HL-60 (cell line): ENCODE measurements around the gene CACNA1D.

Experiments
- DNase-seq, 2 experiments: peaks; one replicate each; pipeline ENCODE4 v3.0.0-alpha.2; 2010 to 2020; ENCODE audit warnings: low read depth in 1 of 2, low spot score in 1 of 2
- H3K27ac ChIP-seq: fragments of 250-450 bp; sonication (Bioruptor Pico); replicated peaks from 2 replicates; pipeline ENCODE4 v1.5.1; 2020; ENCODE audit warnings: mild to moderate bottlenecking, moderate library complexity
- H3K27me3 ChIP-seq: fragments of 250-450 bp; sonication (Bioruptor Pico); 2 replicates; pipeline ENCODE4 v1.5.1; 2021; ENCODE audit warnings: mild to moderate bottlenecking, moderate library complexity; ENCODE audit not compliant: insufficient read depth, poor library complexity, severe bottlenecking
- H3K4me3 ChIP-seq: replicated peaks from 2 replicates; pipeline ENCODE4 v1.5.1; 2011; ENCODE audit warnings: mild to moderate bottlenecking, control low read depth, low read length; ENCODE audit not compliant: insufficient read depth
- CTCF ChIP-seq: IDR thresholded peaks from one replicate; pipeline ENCODE4 v1.5.1; 2011; ENCODE audit warnings: low read length, control low read depth, inconsistent platforms; ENCODE audit not compliant: insufficient read depth
- GABPA ChIP-seq: IDR thresholded peaks from 2 replicates; pipeline ENCODE4 v1.6.1; 2012; ENCODE audit warnings: low read depth
- POLR2AphosphoS5 ChIP-seq: IDR thresholded peaks from 2 replicates; pipeline ENCODE4 v1.6.1; 2012; ENCODE audit warnings: low read depth
- SPI1 ChIP-seq: IDR thresholded peaks from 2 replicates; pipeline ENCODE4 v1.6.1; 2012; ENCODE audit warnings: low read depth, mild to moderate bottlenecking, borderline replicate concordance
- TF ChIP-seq, protein P1 (sequence below): IDR thresholded peaks from 2 replicates; pipeline ENCODE4 v1.6.1; 2012; ENCODE audit warnings: low read depth; ENCODE audit not compliant: insufficient replicate concordance

Gene CACNA1D

DNA sequence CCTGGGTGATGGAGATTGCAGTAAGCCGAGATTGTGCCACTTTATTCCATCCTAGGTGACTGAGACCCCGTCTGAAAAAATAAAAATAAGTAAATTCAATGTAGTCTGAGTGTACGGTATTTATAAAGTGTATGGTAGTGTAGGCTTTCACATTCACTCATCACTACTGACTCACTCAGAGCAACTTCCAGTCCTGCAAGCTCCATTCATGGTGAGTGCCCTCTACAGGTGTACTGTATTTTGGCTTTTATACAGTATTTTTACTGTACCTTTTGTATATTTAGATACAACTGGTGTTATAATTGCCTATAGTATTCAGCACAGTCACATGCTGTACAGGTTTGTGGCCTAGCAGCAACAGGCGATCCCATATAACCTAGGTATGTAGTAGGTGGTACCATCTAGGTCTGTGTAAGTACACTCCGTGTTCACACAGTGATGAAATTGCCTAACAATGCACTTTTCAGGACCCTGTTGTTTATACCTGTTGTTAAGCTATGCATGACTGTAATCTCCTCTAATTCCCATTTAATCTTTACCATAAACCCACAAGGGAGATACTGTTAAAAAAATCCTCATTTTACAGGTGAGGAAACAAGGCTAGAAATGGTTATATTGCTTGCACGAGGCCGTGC lies 19.3 kb downstream of the CACNA1D start:
- TF ChIP-seq GABPA = no peak
- TF ChIP-seq, protein P1, sequence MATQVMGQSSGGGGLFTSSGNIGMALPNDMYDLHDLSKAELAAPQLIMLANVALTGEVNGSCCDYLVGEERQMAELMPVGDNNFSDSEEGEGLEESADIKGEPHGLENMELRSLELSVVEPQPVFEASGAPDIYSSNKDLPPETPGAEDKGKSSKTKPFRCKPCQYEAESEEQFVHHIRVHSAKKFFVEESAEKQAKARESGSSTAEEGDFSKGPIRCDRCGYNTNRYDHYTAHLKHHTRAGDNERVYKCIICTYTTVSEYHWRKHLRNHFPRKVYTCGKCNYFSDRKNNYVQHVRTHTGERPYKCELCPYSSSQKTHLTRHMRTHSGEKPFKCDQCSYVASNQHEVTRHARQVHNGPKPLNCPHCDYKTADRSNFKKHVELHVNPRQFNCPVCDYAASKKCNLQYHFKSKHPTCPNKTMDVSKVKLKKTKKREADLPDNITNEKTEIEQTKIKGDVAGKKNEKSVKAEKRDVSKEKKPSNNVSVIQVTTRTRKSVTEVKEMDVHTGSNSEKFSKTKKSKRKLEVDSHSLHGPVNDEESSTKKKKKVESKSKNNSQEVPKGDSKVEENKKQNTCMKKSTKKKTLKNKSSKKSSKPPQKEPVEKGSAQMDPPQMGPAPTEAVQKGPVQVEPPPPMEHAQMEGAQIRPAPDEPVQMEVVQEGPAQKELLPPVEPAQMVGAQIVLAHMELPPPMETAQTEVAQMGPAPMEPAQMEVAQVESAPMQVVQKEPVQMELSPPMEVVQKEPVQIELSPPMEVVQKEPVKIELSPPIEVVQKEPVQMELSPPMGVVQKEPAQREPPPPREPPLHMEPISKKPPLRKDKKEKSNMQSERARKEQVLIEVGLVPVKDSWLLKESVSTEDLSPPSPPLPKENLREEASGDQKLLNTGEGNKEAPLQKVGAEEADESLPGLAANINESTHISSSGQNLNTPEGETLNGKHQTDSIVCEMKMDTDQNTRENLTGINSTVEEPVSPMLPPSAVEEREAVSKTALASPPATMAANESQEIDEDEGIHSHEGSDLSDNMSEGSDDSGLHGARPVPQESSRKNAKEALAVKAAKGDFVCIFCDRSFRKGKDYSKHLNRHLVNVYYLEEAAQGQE = no peak
- TF ChIP-seq POLR2AphosphoS5 = no peak
- no peak for TF ChIP-seq SPI1
- TF ChIP-seq CTCF = no peak
- Histone ChIP-seq H3K27me3 (peaks cover 5% of the 10 kb centered on the region), H3K27ac (no peak overlapping the region), H3K4me3 (no peak overlapping the region)
- DNase-seq = no peak

- H3K27ac ChIP-seq = no peak overlapping the region
Observed at GRCh38 chr3:53516339-53516738, 21.9 kb downstream of the CACNA1D start.

GRCh38 chr3:53518495-53518981 lies 24.1 kb downstream of the CACNA1D start:
- H3K27ac ChIP-seq = no peak overlapping the region
- peak; percentile 10 to 32 for DNase-seq
- TF ChIP-seq, protein P1 = no peak
- TF ChIP-seq SPI1 (no peak), GABPA (no peak), POLR2AphosphoS5 (no peak), CTCF (no peak)
- peaks cover 8% of the 10 kb centered on the region for H3K27me3 ChIP-seq
- H3K4me3 ChIP-seq = no peak overlapping the region

More at GRCh38 chr3:53516339-53516738, 21.9 kb downstream of the CACNA1D start:
- TF ChIP-seq, protein P1 = no peak
- TF ChIP-seq POLR2AphosphoS5 (no peak), SPI1 (no peak), GABPA (no peak), CTCF (no peak)
- no peak for DNase-seq
- H3K4me3 ChIP-seq = no peak overlapping the region
- no peaks in the 10 kb centered on the region for H3K27me3 ChIP-seq
